ENCODE data around the gene IL1RL1. TPM values are rescaled to one million over a fixed set of nuclear protein-coding genes. Genes with fewer than 3 reads are reported as not detected.

Gene IL1RL1
- total RNA-seq, 1 donor from 2014 or later, result 16.2 TPM

Other genes with a start within 250 kb of the IL1RL1 start
- gene IL1R1, start 168.8 kb upstream of the IL1RL1 start, total RNA-seq, result 0.22 and 0.39 TPM in 2 replicates
- gene IL1RL2, start 124.5 kb upstream of the IL1RL1 start, total RNA-seq, result not detected in 2 replicates
- gene IL18R1, start 44.2 kb downstream of the IL1RL1 start, total RNA-seq, result 83.8 and 83.9 TPM in 2 replicates
- 40.3 and 43.4 TPM in 2 replicates for gene IL18RAP, start 111.6 kb downstream of the IL1RL1 start, total RNA-seq
- 0.15 and 0.20 TPM in 2 replicates for gene SLC9A4, start 161.7 kb downstream of the IL1RL1 start, total RNA-seq

Data from T-helper 1 cell treated with Interleukin-12 subunit alpha and Interleukin-12 subunit beta and Interleukin-4 antibody, amounts not matched to agents 30 ng/mL and 1 ng/mL, for 36 hours (primary cell).